Superior temporal gyrus (tissue), 1 donor: ENCODE data around the gene OSBPL6.
A peak's percentile ranks its signal among the peaks of the same experiment; 100 is the strongest.

ENCODE experiments used
- DNase-seq: peaks from one replicate; pipeline ENCODE4 v3.0.0-alpha.2; 2016; ENCODE audit errors: extremely low spot score

Gene OSBPL6

GRCh38 chr2:178436662-178437061 lies 242.3 kb downstream of the OSBPL6 start:
- no peak for DNase-seq

- no peak for DNase-seq
These were observed 247.1 kb downstream of the OSBPL6 start for GRCh38 chr2:178441426-178441825.

- DNase-seq = no peak
These were observed 254.8 kb downstream of the OSBPL6 start for GRCh38 chr2:178448968-178449661.

GRCh38 chr2:178449700-178450523 lies 255.6 kb downstream of the OSBPL6 start:
- DNase-seq = peak; percentile 48

GRCh38 chr2:178450524-178450773 lies 256.1 kb downstream of the OSBPL6 start:
- DNase-seq = no peak

- DNase-seq = peak; percentile 96
These were observed 256.6 kb downstream of the OSBPL6 start, which contains the start of the genes PJVK and PRKRA for GRCh38 chr2:178450774-178451525. PJVK (plus strand) TSS chr2:178451378; CDS start chr2:178453410, 2,032 bp downstream. PRKRA (minus strand) TSS chr2:178451175; CDS start chr2:178451030, 145 bp downstream.

GRCh38 chr2:178452334-178452733 lies 258.0 kb downstream of the OSBPL6 start:
- no peak for DNase-seq
